WTC11 (cell line): ENCODE measurements around the gene CCDC138.

Source experiments
- CTCF ChIP-seq: fragments of 200-600 bp; IDR thresholded peaks from 2 replicates; pipeline ENCODE4 v1.8.0; 2022; ENCODE audit warnings: antibody characterized with exemption
- FOXJ3 ChIP-seq: sonication (generic); formaldehyde crosslinking; IDR thresholded peaks from 2 replicates; pipeline ENCODE4 v1.9.0; 2021; ENCODE audit warnings: missing genetic modification reagents, mild to moderate bottlenecking, borderline replicate concordance
- JUN ChIP-seq: sonication (generic); formaldehyde crosslinking; IDR thresholded peaks from 2 replicates; pipeline ENCODE4 v1.8.0; 2023; ENCODE audit warnings: mild to moderate bottlenecking, missing genetic modification reagents
- NR1H2 ChIP-seq: sonication (generic); formaldehyde crosslinking; IDR thresholded peaks from 2 replicates; pipeline ENCODE4 v1.9.0; 2021; ENCODE audit warnings: mild to moderate bottlenecking, moderate library complexity, missing genetic modification reagents
- ZNF232 ChIP-seq: sonication (generic); formaldehyde crosslinking; IDR thresholded peaks from 2 replicates; pipeline ENCODE4 v1.8.0; 2022; ENCODE audit warnings: mild to moderate bottlenecking, missing genetic modification reagents

GRCh38 chr2:108895188-108895587 lies 108.6 kb downstream of the CCDC138 start:
- TF ChIP-seq CTCF (no peak), ZNF232 (no peak), JUN (CRISPR knock-in tag) (no peak), FOXJ3 (CRISPR knock-in tag) (no peak), NR1H2 (CRISPR knock-in tag) (no peak)
